Kidney capillary endothelial cell (primary cell): ENCODE results near the gene OTOP2.
"Not testable (repeated sequence)": the region's sequence is repeated elsewhere in the genome, so short reads cannot be mapped to it uniquely, and the experiment has no call there.

Experiments
- DNase-seq: peaks from one replicate; pipeline ENCODE4 v3.0.0-alpha.2; 2018; ENCODE audit warnings: low spot score

OTOP2 gene

DNA sequence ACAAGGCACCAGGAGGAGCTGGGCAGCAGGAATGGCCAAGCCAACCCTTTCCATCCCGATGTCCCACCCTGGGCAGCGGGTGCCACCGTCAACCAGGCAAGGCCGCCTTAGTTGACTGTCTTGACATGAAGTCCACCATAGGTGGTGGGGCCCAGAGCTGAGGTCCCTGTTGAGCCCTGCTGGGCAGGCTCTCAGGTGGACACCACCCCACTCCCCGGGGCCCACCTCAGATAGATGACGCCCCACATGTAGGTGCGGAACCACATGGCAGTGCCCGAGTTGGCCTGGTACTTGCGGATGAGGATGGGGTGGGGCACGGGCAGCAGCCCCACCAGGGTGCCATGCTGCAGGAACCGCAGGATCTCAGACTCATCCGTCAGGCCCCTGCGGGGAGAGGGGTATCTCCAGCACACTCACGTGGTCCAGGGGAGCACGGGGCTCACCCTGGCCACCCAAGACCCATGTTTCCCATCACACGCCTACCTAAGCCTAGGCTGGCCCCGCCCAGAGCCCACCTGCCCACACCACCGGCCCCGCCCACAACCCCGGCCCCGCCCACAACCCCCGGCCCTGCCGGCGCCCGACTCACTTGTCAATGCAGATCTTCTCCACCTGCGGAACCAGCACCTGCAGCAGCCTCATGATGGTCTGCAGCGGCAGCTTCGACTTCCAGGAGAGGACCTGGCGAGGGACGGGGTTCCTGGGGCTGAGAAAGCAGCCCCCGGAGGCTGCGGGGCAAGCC, 27.8 kb downstream of the OTOP2 start:
- no peak for DNase-seq

- no peak for DNase-seq
These were observed 28.5 kb downstream of the OTOP2 start for GRCh38 chr17:74952431-74953133.

DNA sequence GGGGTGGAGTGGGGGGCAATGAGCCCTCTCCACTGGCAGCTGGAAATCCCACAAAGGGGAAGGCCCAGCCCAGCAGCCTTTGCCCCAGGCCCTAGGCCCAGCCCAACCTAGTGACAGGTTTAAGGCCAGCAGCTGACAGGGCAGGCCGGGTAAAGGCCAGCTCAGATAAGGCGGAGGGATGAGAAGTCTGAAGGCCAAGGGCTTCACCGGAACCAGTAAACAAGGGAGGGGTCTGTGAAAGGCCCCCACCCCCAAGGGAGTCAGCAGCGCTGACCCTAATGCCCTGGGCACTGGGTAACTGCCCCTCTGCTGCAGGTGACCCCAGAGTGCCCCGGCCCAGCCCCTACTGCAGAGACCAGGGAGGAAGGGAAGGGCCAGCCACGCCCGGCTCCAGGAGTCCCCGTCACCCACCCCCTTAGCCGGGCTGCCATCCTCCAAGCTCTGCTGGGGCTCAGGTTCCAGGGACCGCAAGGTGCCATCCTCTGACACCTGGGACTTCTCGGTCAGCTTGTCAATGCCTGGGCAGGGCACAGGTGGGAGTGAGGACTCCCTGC, 29.1 kb downstream of the OTOP2 start:
- no peak for DNase-seq

GRCh38 chr17:74954115-74954514, 30.0 kb downstream of the OTOP2 start:
- DNase-seq = no peak

GRCh38 chr17:74954665-74955421, 30.8 kb downstream of the OTOP2 start:
- DNase-seq = no peak

- DNase-seq = no peak
These were observed 32.0 kb downstream of the OTOP2 start for GRCh38 chr17:74956093-74956492.

- peak; percentile 54 for DNase-seq
These were observed 34.1 kb downstream of the OTOP2 start for GRCh38 chr17:74957935-74958740.

- no peak for DNase-seq
These were observed 35.9 kb downstream of the OTOP2 start for GRCh38 chr17:74959826-74960515.

DNA sequence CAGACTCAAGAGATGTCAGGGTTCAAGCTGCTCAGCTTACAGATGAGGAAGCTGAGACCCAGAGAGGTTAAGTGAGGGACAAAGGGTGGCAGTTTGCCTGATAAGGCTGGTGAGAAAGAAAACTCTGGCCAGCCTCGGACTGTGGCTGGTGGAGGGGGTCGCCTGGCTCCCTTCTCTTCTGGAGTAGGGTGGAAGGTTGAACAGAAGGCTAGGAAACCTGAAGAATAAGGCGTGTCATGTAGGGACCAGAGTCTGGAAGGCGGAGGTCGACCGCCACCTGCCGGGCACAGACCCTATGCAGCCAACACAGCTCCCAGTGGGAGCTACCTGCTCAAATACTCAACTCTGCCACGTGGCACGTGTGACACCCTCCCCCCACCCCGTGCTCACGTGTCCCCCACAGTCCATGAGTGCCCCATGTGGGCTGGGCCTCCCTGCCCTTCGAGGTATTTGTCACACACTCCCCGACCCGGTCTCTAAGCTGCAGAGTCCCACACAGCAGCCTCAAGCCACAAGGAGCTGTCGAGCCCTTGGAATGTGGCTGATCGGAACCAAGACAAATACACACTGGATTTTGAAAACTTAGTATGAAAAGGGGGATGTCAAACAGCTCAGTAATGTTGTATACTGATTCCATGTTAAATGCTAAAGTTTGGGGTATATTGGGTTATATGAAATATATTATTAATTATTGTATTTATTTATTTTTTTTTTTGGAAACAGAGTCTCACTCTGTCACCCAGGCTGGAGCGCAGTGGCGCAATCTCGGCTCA, 36.7 kb downstream of the OTOP2 start:
- no peak for DNase-seq

DNA sequence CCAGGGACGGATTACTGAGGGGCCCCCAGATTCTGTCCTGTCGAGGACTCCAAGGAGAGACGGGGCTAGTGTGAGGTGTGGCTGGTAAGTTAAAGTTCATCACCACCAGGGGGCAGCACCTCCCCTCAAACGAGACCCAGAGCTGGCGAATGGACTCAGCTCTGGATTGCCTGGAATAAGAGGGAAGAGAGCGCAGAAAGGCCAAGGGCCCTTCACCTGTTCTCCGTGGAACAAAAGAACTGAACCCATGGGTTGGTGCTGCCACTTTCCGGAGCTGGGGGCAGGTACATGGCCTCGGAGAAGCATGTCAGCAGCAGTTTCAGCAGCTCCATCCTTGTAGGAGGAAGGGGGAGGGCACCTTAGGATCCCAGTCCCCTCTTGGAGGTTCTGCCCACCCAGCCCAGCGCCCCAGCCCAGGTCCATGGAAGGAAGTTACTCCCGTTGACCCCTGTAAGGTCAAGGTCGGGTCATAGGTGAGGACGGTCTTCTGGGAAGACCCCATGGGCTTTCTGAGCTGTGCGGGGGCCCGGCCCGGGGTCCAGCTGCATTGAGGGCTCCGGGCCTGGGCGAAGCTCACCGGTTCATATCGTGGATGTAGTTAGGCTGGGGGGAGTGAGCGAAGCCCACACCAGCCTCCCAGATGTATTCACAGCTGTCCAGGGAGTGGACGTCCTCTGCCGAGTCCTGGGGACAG, 37.7 kb downstream of the OTOP2 start:
- DNase-seq = peak; percentile 66

DNA sequence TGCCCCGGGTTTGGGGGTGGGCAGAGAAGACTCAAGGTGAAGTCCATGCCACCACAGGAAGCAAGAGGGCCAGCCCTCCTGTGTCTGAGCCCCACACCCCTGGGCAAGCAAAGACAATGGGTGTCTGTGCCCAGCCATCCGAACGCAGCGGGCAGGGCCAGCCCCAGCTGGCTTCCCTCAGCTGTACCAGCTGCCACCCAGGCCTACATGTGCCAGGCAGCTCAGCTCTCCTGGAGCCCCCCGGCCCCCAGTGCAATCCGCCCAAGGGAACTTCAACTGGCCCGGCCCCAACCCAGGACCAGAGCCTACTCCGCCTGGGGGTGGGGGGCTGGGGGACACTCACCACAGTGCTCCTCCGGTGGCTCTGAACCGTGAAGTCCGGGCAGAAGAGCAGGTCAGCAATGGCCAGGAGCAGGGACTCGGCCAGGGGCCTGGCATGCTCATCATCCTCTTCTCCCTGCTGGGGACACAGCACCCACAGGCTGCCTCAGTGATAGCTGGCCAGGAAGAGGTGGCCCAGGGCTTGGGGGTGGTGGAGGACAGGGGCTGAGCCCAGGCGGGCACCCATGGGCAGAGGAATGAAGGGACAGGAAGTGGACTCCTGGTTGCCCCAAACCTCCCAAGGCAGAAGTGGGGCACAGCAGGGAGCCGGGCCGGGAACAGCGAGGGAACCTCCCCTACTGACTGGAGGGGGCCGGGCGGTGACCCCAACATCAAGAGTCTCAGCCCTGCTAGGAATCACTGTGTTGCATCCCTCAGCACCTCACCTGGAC, 38.7 kb downstream of the OTOP2 start:
- no peak for DNase-seq

GRCh38 chr17:74963656-74964055, 39.6 kb downstream of the OTOP2 start:
- no peak for DNase-seq

DNA sequence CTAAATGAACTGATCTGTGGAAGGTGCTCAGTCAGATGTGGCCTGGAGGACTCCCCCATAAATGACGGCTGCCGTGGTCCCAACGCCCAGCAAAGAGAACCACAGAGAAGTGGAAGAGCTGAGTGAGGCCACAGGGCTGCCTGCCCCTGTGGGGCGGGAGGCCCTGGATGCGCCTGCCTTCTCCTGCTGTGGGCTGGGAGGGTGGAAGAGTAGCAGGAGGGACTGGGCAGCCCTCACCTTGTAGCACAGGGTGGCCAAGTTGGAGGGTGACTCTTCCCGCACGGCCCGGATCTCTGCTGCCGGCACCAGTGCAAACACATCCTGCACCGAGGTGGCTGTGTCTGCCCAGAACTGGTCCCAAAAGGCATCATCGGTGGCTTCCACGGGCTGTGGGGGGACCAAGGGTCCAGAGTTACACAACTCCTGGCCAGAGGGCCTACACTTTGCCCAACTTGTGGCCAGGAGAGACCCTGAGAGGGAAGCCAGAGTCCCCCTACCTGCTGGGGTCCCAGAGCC, 40.2 kb downstream of the OTOP2 start:
- DNase-seq = no peak

DNA sequence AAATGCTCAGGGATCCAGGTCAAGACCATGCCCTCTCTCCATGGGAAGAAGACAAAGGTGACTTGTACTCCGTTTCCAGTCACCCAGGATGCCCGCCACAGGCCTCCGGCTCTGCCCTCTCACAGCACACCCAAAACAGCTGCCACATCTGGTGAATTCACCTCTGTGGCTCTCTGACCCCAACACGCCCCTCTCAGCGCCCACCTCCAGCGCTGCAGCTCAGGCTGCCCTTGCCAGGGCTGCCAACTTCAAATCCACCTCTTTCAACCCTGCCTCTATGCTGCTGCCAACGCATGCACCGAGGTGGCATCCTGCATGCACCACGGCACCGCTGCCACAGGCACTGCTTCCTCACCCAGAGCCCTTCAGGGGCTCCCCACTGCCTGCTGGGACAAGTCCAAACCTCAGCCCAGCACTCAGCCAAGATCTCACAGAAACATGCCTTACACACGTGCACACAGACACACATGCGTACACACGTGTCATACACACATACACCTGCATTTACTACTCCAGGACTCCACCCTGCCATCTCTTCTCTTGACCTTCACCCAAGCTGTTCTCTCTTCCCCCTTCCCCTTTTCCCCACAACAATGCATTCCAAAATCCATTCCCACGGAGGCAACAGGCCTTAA, 41.0 kb downstream of the OTOP2 start:
- no peak for DNase-seq

GRCh38 chr17:74968361-74968780, 44.3 kb downstream of the OTOP2 start:
- no peak for DNase-seq

DNA sequence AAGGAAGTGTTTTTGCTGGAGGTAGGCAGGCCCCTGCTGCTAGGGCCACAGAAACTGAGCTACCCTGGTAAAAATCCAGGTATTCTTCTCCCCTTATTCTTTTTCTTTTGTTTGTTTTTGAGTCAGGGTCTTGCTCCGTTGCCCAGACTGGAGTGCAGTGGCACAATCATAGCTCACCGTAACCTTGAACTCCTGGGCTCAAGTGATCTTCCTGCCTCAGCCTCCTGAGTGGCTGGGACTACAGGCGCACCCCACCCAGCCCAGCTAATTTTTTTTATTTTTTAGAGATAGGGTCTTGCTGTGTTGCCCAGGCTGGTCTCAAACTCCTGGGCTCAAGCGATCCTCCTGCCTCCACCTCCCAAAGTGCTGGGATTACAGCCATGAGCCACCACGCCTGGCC, 45.4 kb downstream of the OTOP2 start:
- not testable (repeated sequence) for DNase-seq

DNA sequence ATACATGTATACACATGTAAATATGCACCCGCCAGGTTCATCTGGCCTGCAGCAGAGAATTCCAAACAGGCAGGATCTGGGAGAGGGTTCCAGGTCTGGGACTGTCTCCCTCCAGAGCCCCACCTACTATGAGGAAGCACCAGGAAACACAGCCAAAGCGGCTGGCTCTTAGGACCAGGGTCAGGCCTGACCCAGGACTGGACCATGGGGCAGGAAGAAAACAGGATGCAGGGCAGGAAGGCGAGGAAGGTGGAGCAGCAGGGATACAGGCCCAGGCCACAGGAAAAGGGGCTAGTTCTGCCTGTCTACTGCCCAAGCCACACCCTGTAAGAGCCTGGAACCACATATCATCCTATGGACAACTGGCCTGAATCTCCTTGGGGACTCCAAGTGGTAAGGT, 46.3 kb downstream of the OTOP2 start:
- no peak for DNase-seq
